GM19468 (cell line): ENCODE results near the gene MYH4.

Experiments
- ATAC-seq: cut with Tn5 transposase; IDR thresholded peaks from one replicate; pipeline ENCODE4 v1.9.1; 2021; ENCODE audit warnings: mild to moderate bottlenecking, moderate library complexity, moderate number of reproducible peaks; ENCODE audit not compliant: unreplicated experiment; ENCODE audit errors: extremely low read depth

MYH4 gene

DNA sequence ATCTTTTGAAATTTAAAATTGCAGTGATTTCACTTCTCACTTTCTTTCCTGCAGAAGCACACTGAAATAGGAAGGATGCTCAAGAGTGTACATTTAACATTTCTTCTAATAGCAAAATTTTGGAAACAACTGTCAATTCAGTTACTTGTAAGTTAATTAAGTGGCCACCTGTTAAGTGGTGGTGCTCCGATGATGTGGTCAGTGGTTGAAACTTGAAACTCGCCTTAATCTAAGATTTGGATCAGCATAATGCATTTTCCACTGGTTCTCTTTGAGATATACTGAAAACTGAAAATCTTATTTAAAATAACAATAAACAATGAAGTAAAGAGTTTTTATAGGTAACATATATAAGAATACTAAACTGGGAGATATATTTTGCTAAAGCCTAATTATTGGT is 40.6 kb downstream of the MYH4 start:
- ATAC-seq: no peak

DNA sequence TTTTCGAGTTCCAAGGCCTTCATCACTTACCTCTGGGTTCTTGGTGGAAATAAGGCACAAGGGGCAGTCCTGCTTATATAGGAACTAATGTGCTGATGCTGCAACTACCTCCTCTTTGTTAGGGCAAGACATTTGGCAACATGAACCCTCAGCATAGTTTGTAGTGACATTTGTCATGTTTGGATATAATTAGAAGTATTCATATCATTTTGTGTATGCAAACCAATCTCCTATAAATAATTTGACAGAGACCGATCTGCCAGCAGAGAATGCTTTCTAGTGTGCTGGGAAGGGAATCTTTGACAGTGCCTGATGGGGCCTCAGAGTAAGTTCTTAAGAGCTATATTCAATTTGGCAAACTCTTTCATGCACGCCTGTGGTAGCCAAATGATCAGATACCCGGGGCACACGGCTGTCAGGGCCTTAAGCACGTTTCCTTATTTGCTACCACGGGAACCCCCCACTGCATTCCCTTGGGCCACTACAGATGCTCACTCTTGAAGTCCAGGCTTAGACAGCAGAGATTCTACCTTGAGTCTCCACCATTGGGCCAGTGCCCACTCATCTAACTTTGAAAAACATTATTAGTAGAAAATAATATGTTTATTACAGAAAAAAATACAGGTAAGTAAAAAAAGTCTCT is 47.3 kb downstream of the MYH4 start, which contains the start of gene MYH8:
Gene MYH8 (minus strand): TSS at position 51 of the 643 bp plus-strand sequence. CDS start 1,723 bp downstream, outside the sequence.
- ATAC-seq: no peak

DNA sequence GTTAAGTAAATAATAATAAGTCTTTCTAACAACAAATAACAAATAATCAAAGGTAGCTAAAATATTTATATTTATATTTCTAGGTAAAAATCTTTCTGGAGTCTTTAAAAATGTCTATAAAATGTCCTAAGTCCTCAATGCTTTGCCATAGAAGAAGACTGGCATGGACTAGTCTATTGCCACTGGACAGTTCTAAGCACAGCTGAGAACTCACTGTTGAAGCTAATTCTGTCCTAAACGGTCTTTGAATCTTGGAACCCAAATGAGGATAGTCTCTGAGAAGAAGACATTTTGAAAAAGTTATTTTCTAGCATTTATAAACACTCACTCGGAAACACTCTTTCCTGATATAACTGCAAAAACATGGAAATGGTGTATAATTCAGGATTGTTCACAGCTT is 48.1 kb downstream of the MYH4 start:
- ATAC-seq: no peak

DNA sequence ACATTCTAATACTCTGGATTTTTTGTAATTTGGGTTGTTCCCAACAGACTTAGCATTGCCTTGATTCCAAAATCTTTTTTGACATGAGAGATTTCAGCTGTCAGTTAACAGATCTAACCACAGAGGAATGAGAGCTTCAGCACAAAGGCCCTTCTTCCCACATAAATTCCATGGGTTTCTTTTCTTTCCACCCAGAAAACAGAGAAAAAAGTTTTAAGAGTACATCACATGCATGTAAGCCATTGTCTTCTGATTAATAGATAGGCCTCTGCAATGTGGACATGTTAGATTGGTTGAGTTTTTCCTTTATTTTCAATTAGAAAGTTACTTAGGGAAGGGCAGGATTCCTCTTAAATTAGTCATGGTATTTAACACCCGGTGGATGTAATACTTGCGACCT is 48.5 kb downstream of the MYH4 start:
- no peak for ATAC-seq

DNA sequence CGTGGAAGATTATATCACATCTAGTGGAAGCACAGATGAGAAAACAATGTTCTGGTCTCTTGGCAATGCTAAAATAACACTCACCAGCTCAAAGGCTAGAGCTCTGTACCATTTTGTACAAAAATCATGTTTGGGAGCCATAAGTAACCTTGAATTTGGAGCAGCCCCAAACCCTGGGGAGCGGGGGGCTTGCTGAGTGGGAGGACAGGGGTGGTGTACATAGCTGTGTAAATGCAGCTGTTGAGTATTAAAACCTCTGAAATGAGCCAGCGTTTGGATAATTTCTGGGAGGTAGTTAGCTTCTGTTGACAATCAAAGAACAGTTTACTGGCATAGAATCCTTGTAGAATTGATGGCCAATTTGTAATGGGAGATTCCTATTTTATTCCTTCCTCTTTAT is 51.9 kb downstream of the MYH4 start:
- ATAC-seq: no peak

DNA sequence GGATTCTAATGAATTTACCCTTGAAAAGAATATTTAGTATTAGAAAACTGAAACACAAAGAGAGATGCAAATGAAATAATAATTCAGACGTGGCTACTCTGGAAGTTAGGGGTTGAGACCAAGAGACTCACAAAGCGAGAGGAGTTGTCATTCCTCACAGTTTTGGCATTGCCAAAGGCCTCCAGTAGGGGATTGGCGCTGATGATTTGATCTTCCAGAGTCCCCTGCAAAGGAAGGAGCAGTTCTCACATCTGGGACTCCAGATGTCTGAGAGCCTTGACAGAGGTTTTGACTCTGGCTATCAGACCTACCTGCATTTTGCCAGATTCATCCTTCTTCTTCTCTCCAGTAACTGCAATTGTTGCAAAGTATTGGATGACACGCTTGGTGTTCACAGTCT is 54.2 kb downstream of the MYH4 start:
- ATAC-seq: no peak

DNA sequence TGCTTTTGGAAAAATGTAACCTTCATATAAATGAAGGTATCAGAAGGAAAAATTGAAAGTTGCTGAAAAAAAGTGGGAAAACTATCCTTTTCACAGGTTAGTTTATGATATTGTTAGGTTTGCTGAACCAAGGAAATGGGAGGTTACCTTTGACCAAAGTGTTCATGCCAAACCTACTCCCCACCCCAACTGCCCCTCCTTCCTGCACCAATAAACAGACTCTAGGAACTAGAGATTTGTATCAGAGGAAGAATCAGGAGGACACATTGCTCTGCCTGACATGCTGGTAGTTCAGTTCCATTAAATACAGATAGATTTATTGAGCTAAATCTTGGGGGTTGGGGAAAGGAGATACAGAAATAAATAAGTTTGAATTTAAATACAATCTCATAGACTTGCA is 65.8 kb downstream of the MYH4 start:
- ATAC-seq: no peak

DNA sequence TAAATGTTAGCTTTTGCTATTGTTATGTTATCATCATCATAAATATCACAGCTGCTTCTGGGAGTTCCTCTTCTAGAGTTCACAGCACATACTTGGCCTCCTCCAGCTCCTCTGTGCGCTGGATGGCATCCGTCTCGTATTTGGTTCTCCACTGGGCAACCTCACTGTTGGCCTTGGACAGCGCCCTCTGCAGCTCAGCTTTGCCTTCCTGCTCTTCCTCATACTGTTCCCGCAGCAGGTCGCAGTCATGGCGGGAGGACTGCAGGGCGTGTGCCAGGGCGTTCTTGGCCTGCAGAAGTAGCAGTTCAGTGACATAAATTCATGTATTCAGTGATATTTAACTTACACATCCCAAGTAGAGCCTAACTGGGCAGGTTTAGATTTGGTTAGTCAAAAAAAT is 71.0 kb downstream of the MYH4 start:
- no peak for ATAC-seq

DNA sequence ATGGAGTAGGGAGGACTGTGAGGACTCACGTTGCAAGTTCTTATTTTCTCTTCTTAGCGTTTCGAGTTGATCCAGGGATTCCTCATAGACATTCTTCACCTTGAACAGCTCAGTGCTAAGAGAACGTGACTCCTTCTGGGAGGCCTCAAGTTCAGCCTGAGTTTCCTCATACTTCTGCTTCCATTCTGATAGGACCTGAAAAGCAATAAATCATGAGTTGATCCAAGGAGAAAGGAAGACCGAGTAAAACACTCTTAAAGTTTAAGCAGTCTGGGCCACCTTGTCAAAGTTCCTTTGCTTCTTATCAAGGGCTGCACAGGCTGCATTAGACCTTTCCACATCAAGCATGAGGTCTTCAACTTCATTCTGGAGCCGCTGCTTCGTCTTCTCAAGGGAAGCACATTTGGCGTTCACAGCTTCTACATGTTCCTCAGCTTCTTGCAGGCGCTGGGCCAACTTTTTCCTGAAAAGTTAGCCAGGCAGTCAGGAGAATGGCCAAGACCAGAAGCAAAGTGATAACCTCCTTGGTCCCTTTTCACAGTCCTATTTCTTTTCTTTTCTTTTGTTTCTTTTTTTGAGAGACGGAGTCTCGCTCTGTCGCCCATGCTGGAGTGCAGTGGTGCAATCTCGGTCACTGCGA is 72.7 kb downstream of the MYH4 start:
- no peak for ATAC-seq

DNA sequence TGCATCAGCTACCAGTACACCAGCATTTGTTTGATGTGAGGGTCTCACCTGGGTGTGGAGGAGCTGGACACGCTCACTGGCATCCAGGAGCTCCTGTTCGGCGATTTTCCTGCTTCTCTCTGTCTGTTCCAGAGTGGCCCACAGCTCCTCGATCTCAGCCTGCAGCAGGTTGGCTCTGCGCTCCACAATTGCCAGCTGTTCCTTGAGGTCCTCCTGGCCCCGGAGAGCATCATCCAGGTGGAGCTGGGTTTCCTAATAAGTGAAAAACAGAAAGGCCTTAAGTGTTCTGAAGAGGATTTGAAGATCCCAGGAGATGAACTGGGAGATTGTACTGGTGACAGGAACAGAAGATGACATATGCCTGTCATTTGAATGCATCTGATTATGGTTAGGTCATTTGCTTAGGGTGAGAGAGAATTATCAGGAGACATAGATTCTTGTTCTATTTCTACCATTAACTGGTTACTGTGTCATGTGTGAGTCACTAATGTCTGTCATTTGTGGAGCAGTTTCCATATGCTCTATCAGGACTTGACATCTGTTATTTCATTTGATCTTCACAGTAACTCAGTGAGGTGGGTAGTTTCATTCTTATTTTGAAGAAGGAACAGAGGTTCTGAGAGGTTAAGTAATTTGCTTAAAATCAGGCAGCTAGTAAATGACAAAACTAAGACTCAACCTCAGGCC is 75.0 kb downstream of the MYH4 start:
- ATAC-seq: no peak
